ENCODE measurements around the gene AR. TPM values are rescaled to one million over a fixed set of nuclear protein-coding genes. Genes with fewer than 3 reads are reported as not detected.

Gene AR
- total and polyA plus RNA-seq, 2 experiments from 2014 or later, result 0.99 to 5.4 TPM

DNA sequence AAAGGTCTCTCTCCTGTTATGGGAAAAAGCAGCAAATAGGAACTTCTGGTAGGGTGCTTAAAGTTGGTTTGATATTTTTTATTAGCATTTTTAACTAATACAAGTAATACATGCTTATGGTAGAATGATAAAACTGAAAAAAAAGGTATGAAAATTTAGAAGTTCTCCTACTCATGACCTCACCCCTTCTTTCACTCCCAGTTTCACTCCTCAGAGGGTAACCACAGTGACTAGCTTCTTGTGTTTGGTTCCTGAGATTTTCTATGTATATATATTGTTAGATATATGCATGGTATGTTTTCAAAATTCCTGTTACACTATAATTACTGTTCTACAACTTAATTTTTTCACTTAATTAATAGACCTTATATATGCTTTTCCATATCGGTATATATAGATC lies 66.5 kb downstream of the AR start:
- Histone ChIP-seq H3K36me3 (replicated peaks; ENCODE audit: insufficient read depth, low read depth) (no peaks in the 10 kb centered on the region), H3K27me3 (no peaks in the 10 kb centered on the region), H2AFZ (no peak overlapping the region), H3K9me2 (replicated peaks; ENCODE audit: insufficient read depth) (no peaks in the 10 kb centered on the region), H3K79me2 (no peaks in the 10 kb centered on the region), H3K9me3 (ENCODE audit: low read depth) (no peaks in the 10 kb centered on the region), H3K4me2 (no peak overlapping the region), H3K27ac (no peak overlapping the region), H4K20me1 (ENCODE audit: insufficient read depth, poor library complexity, severe bottlenecking) (no peaks in the 10 kb centered on the region), H3K4me1 (ENCODE audit: insufficient read depth) (no peaks in the 10 kb centered on the region), H3K4me3 (no peak overlapping the region)
- TF ChIP-seq EZH2phosphoT487 (IDR thresholded peaks at IDR 0.05; ENCODE audit: low read depth, severe bottlenecking, unreplicated experiment) (no peak), EZH2 (IDR thresholded peaks at IDR 0.05; ENCODE audit: borderline replicate concordance) (no peak)
- TF ChIP-seq, protein P1, sequence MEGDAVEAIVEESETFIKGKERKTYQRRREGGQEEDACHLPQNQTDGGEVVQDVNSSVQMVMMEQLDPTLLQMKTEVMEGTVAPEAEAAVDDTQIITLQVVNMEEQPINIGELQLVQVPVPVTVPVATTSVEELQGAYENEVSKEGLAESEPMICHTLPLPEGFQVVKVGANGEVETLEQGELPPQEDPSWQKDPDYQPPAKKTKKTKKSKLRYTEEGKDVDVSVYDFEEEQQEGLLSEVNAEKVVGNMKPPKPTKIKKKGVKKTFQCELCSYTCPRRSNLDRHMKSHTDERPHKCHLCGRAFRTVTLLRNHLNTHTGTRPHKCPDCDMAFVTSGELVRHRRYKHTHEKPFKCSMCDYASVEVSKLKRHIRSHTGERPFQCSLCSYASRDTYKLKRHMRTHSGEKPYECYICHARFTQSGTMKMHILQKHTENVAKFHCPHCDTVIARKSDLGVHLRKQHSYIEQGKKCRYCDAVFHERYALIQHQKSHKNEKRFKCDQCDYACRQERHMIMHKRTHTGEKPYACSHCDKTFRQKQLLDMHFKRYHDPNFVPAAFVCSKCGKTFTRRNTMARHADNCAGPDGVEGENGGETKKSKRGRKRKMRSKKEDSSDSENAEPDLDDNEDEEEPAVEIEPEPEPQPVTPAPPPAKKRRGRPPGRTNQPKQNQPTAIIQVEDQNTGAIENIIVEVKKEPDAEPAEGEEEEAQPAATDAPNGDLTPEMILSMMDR (IDR thresholded peaks at IDR 0.05; ENCODE audit: poor library complexity), result no peak
- WGBS (ENCODE audit: low lambda C conversion rate, missing lambda C conversion rate), result 61% methylated on average over 1 of the region's 1 CpG
- no peak for DNase-seq (ENCODE audit: low spot score)

DNA sequence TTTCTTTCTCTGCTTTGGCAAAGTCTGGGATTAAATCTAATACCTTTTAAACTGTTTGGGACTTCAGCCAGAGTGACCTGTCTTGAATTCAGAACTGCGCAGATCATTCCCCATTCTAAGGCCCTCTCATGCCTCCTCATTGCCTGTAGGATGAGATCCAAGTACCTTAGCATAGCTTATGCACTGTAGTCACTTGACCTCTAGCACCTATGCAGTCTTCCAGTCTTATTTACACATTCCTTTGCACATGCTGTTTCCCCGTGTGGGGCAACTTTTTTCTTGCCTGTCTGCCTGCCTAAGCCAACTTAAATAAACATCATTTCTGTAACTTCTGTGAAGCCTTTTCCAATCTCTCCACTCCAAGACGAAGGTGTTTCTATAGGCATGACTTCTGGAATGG lies 68.4 kb downstream of the AR start:
- no peaks in the 10 kb centered on the region for H3K27me3 ChIP-seq
- TF ChIP-seq, protein P1 (IDR thresholded peaks at IDR 0.05; ENCODE audit: poor library complexity), result no peak
- no peak for TF ChIP-seq EZH2 (IDR thresholded peaks at IDR 0.05; ENCODE audit: borderline replicate concordance)
- no peak for TF ChIP-seq EZH2phosphoT487 (IDR thresholded peaks at IDR 0.05; ENCODE audit: low read depth, severe bottlenecking, unreplicated experiment)
- no peak for DNase-seq (ENCODE audit: low spot score)

DNA sequence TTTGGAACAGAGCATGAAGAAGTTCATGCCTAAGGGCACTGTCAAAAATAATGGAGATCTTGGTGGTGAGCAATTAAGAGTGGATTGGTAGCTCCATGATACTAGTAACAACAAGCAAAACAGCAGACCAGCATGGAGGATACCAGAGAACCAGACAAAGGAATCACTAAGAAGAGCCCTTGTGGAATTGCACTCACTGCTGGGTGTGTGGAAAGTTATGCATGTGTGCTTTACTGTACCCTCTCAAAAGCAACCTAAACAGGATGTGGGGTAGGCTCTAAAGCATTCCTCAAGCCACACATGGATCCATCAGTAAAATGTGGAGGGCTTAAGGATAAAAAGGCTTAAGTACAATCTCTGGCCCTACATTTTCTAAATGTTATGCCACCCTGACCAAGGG lies 69.5 kb downstream of the AR start:
- Histone ChIP-seq H3K9me3 (ENCODE audit: low read depth) (no peaks in the 10 kb centered on the region), H2AFZ (no peak overlapping the region), H4K20me1 (ENCODE audit: insufficient read depth, poor library complexity, severe bottlenecking) (no peaks in the 10 kb centered on the region), H3K4me2 (no peak overlapping the region), H3K27ac (no peak overlapping the region), H3K79me2 (no peaks in the 10 kb centered on the region), H3K4me3 (no peak overlapping the region), H3K36me3 (replicated peaks; ENCODE audit: insufficient read depth, low read depth) (no peaks in the 10 kb centered on the region), H3K9me2 (replicated peaks; ENCODE audit: insufficient read depth) (no peaks in the 10 kb centered on the region), H3K4me1 (ENCODE audit: insufficient read depth) (no peaks in the 10 kb centered on the region), H3K27me3 (no peaks in the 10 kb centered on the region)
- no peak for DNase-seq (ENCODE audit: low spot score)
- no peak for TF ChIP-seq EZH2phosphoT487 (IDR thresholded peaks at IDR 0.05; ENCODE audit: low read depth, severe bottlenecking, unreplicated experiment)
- no peak for TF ChIP-seq EZH2 (IDR thresholded peaks at IDR 0.05; ENCODE audit: borderline replicate concordance)
- TF ChIP-seq, protein P1 (IDR thresholded peaks at IDR 0.05; ENCODE audit: poor library complexity), result no peak

More for the DNA sequence above, 68.4 kb downstream of the AR start:
- WGBS (ENCODE audit: low lambda C conversion rate, missing lambda C conversion rate), result 54% methylated on average over 3 of the region's 3 CpGs
- no peaks in the 10 kb centered on the region for H3K36me3 ChIP-seq (replicated peaks; ENCODE audit: insufficient read depth, low read depth)
- H3K4me2 ChIP-seq, result no peak overlapping the region
- no peaks in the 10 kb centered on the region for H4K20me1 ChIP-seq (ENCODE audit: insufficient read depth, poor library complexity, severe bottlenecking)
- H3K9me3 ChIP-seq (ENCODE audit: low read depth), result no peaks in the 10 kb centered on the region
- no peak overlapping the region for H2AFZ ChIP-seq
- H3K4me1 ChIP-seq (ENCODE audit: insufficient read depth), result no peaks in the 10 kb centered on the region
- no peaks in the 10 kb centered on the region for H3K79me2 ChIP-seq
- no peak overlapping the region for H3K4me3 ChIP-seq
- H3K27ac ChIP-seq, result no peak overlapping the region
- H3K9me2 ChIP-seq (replicated peaks; ENCODE audit: insufficient read depth), result no peaks in the 10 kb centered on the region

- Histone ChIP-seq H4K20me1 (ENCODE audit: insufficient read depth, poor library complexity, severe bottlenecking) (no peaks in the 10 kb centered on the region), H3K4me2 (no peak overlapping the region), H3K4me3 (no peak overlapping the region), H3K9me3 (ENCODE audit: low read depth) (no peaks in the 10 kb centered on the region), H3K27me3 (no peaks in the 10 kb centered on the region), H3K27ac (no peak overlapping the region), H3K36me3 (replicated peaks; ENCODE audit: insufficient read depth, low read depth) (no peaks in the 10 kb centered on the region), H3K4me1 (ENCODE audit: insufficient read depth) (no peaks in the 10 kb centered on the region), H3K9me2 (replicated peaks; ENCODE audit: insufficient read depth) (no peaks in the 10 kb centered on the region), H2AFZ (no peak overlapping the region), H3K79me2 (no peaks in the 10 kb centered on the region)
- WGBS (ENCODE audit: low lambda C conversion rate, missing lambda C conversion rate), result 53% methylated on average over 2 of the region's 2 CpGs
- TF ChIP-seq EZH2phosphoT487 (IDR thresholded peaks at IDR 0.05; ENCODE audit: low read depth, severe bottlenecking, unreplicated experiment) (no peak), EZH2 (IDR thresholded peaks at IDR 0.05; ENCODE audit: borderline replicate concordance) (no peak)
- TF ChIP-seq, protein P1 (IDR thresholded peaks at IDR 0.05; ENCODE audit: poor library complexity), result no peak
- DNase-seq (ENCODE audit: low spot score), result no peak
Observed at GRCh38 chrX:67613996-67614395, 70.2 kb downstream of the AR start.

All from hepatocyte (in vitro differentiated cells).